Adrenal gland (tissue), 5 donors: ENCODE data around the gene TPH2.

ENCODE experiments used
- CTCF ChIP-seq, 6 experiments: fragments of 450-650 bp in 4 of 6; fragments of 200-600 bp in 2 of 6; sonication (generic) in 1 of 6; IDR thresholded peaks; 1 replicate in 5 of 6; 2 replicates in 1 of 6; pipeline versions ENCODE4 v1.5.1 to v1.8.0; 2016 to 2021; ENCODE audit warnings: antibody characterized with exemption in 6 of 6, mild to moderate bottlenecking in 2 of 6, moderate library complexity in 1 of 6
- POLR2A ChIP-seq, 2 donors: fragments of 450-650 bp; IDR thresholded peaks; one replicate each; pipeline ENCODE4 v1.6.1; 2017; ENCODE audit warnings: antibody characterized with exemption in 2 of 2, mild to moderate bottlenecking in 2 of 2, moderate library complexity in 1 of 2
- donor health status: DM: no; HTN: no; CAD: no.

- TF ChIP-seq CTCF (IDR thresholded peaks at IDR 0.05): no peak
- TF ChIP-seq POLR2A (IDR thresholded peaks at IDR 0.05): no peak
These were observed 97.0 kb downstream of the TPH2 start for GRCh38 chr12:72035625-72036024.
